ENCODE results near the gene CLIC6.
"Not testable (repeated sequence)": the region's sequence is repeated elsewhere in the genome, so short reads cannot be mapped to it uniquely, and the experiment has no call there.

Gene CLIC6

DNA sequence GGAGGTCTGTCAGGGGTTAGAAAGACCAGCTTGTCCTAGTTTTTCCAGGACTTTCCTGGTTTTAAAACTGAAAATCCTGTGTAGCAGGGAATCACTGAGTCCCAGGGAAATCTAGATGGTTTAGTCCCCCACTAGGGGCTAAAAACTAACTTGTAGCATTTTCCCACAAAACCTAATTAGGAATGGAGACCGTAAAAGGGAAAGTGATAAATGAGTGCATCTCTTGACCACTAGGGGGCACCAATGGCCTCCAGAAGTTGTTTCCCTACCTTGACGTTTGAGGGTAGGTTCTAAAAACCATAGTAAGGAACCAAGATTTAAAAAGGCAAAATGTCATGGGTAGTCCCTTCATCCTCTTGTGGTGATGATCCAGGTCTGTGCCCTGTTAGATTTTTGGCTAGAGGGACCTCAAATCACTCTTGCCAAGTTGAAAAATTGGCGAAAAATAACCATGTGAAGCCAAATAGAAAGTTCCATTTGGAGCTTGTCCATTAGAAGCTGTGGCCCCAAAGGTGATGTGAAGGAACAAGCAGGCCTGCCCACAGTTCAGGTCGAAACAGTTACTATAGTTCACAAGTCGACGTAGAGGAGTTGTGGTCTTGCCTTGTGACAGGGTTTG lies 24.5 kb downstream of the CLIC6 start:
- peak; percentile 51 to 72 for DNase-seq

- DNase-seq = no peak
Observed at GRCh38 chr21:34695434-34695833, 26.6 kb downstream of the CLIC6 start.

GRCh38 chr21:34696121-34696520 lies 27.3 kb downstream of the CLIC6 start:
- no peak for DNase-seq

- DNase-seq = no peak
Observed at GRCh38 chr21:34697826-34698225, 29.0 kb downstream of the CLIC6 start.

DNA sequence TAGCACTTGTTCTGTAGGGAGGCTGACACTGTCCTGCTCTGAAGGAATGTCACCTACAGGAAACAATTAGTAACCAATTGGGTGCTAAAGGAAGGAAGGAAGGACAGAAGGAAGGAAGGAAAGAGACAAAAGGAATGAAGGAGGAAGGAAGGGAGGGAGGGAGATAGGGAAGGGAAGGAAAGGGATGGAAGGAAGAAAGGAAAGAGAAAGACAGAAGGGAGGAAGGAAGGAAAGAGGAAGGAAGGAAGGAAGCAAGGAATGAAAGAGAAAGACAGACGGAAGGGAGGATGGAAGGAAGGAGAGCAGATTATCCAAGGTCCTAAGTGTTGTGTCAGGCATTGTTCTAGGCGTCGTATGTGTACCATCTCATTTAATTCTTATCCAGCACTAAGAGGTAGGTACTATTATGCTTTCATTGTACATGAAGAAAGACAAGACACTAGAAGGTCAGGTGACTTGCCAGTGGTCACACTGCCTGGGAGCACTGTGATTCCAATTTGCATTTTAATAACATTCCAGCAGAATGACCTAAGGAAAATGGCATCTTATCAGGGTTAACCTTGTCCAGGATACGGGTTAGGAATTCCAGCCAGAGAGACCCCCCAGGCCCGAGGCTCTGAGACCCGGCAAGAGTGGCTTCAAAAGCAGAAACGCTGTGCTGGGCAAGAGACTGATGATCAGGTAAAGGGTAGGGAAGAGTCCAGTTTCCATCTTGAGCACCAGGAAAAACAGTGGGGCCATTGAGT lies 29.6 kb downstream of the CLIC6 start:
- DNase-seq = no peak

- DNase-seq = no peak
Observed at GRCh38 chr21:34700605-34701004, 31.8 kb downstream of the CLIC6 start.

DNA sequence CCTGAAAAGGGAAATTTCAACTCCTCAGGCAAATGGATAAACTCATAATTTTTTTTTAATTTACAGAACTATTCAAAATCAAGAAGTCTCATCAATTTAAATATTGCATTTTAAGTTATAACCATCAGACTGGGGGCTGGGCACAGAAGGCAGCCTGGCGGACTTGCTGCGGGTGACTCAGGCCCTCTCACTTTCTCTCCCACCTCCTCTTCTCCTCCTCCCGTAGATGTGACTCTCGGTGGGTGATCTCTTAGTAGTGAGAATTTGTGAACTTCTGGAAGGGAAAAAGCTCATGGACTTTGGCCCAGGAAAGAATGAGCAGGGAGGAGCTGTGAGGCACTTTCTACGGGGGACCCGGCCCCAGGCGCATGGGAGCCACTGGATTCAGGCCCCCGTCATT lies 32.9 kb downstream of the CLIC6 start:
- DNase-seq = no peak

DNA sequence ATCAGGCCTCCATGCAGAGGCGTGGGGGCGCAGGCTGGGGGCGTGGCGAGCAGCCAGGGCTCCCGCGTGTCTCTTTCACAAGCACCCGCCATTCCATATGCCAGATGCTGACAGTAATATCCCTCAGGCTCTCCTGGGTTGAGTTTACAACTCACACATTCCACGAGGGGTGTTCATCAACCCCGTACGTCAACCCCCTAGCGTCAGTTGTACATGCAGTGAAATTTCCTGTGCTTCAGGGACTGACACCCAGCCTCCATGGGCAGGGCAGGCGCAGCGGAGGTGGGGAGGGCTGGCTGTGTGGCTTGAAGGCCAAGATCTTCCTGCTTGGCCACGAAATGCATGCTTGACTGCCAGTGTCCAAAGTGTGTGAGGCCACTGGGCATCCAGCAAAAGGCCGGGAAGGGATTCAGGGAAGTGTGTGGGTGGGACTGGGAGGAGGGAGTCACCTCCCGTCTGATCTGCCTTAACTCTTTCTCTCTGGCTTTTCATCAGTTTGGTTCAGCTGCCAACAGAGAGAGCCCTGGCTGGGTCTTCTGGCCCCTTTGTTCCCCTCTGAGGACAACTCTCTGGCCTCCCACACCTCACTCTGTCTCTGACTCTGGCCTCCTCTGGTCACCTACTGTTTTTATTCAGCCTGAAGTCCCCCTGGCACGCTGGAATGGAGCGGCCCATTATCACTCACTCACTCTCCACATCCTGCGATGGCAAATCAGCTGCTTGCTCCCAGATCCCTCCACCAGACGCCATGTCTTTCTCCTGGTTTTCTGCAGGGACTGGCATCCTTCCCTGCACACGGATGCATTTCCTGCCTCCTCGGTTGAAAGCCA lies 33.8 kb downstream of the CLIC6 start:
- DNase-seq = no peak

DNA sequence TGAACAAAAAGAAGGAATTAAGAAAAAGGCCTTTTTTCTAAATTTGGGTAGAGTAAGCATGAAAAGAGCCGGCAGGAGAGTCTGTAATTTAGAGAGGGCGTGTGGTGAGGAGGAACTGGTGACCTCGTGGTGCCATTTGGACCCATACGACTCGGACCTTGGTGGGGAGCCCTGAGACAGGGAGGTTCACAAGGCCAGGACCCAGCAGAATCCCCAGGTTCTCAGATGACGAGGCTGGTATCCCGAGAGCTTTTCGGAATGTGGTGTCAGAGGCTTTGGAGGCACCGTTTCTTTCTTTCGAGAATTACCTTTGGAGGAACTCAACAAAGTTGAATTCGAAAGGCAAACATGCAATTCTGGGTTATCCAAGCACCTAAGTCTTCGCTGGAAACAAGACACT lies 34.8 kb downstream of the CLIC6 start:
- DNase-seq = no peak

- DNase-seq = no peak
Observed at GRCh38 chr21:34704119-34704518, 35.3 kb downstream of the CLIC6 start.

GRCh38 chr21:34705011-34705410 lies 36.2 kb downstream of the CLIC6 start:
- no peak for DNase-seq

DNA sequence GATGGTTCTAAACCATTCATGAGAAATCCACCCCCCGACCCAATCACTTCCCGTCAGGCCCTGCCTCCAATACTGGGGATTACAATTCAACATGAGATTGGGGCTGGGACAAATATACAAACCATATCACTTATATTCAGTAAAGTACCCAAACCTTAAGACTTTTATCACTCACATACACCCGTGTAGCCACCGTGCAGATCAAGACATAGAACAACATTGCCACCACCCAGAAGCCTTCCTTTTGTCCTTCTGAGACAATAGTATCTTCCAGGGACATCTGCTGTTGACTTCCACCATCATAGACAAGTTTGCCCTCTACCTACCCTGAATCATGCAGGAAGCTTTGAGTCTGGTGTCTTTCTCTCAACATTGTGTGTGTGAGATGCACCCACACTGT lies 37.5 kb downstream of the CLIC6 start:
- DNase-seq = no peak

- DNase-seq = no peak
Observed at GRCh38 chr21:34707876-34708325, 39.1 kb downstream of the CLIC6 start.

GRCh38 chr21:34713621-34714020 lies 44.8 kb downstream of the CLIC6 start:
- no peak for DNase-seq

- DNase-seq = no peak
Observed at GRCh38 chr21:34715518-34715917, 46.7 kb downstream of the CLIC6 start.

GRCh38 chr21:34715985-34716596 lies 47.3 kb downstream of the CLIC6 start:
- no peak for DNase-seq

DNA sequence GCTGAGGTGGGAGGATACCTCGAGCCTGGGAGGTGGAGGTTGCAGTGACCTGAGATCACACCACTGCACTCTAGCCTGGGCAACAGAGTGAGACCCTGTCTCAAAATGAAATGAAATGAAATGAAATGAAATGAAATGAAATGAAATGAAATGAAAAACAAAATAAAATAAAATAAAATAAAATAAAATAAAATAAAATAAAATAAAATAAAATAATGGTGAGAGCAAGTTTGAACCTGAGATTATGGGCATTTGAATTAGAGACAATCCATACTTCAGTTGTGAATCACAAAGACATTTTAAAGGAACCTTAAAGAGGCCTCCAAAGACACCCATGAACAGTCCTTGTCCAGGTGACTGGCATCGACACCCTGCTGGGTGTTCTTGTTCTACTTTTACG lies 49.7 kb downstream of the CLIC6 start:
- not testable (repeated sequence) for DNase-seq

- no peak for DNase-seq
Observed at GRCh38 chr21:34722684-34723300, 54.0 kb downstream of the CLIC6 start.

- no peak for DNase-seq
Observed at GRCh38 chr21:34724131-34724856, 55.5 kb downstream of the CLIC6 start.

GRCh38 chr21:34724857-34725195 lies 56.0 kb downstream of the CLIC6 start:
- no peak for DNase-seq

DNA sequence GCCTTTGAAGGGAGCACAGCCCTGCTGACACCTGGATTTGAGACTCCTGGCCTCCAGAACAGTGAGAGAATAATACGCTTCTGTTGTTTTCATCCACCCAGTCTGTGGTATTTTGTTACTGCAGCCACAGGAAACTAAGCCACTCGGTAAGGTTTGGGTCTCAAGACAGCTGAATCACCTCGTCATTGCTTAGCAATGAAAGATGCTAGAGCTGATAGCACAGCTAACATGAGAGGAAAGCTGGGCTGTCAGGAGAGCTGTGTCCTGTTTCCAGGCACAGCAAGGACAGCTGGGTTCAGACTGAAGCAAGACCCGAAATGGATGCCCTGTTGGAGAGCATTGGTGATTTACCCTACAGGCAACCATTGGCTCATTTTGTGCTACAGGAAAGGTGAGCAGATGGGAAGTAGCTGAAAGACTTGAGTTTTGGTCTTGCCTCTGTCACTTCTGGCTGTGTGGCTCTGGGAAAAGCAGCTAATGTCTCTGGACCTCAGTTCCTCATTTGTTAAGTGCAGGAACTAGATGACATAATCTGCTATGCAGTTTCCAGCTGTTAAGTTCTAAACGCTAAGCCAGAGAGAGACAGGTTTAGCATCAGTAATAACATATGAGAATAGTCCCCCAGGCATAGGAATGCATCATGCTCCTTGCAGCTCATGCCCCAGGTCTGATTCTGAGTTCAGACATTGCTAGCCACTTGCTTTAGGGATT lies 58.0 kb downstream of the CLIC6 start:
- no peak for DNase-seq

DNA sequence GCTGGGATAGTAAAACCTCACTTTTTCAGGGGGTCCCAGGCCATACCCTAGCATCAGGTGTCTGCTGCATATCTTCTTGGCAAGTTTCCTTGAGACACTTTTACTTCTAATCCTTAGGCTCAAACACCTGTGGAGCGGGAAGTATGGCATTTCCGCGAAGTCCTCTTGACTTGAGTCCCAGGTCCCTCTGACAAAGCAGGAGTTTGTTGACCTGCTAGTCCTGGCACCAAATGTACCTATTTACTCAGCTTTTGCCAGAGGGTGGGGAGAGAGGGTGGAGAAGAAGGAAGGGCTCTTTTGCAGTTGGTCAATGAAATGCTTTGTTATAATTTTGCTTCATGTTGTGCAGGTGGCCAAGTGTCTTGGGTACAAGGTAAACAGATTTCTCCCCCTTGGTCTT lies 59.7 kb downstream of the CLIC6 start:
- peak in 1 of 2 experiments; percentile 14 for DNase-seq

All from SHP77 (cell line).